Neural crest cell (in vitro differentiated cells): ENCODE results near the gene AHI1. TPM values are rescaled to one million over a fixed set of nuclear protein-coding genes. Genes with fewer than 3 reads are reported as not detected.

Experiments used
- DNase-seq: peaks from one replicate; pipeline ENCODE4 v3.0.0; 2021; ENCODE audit warnings: low read depth, mixed read lengths, low spot score
- H3K27ac Mint-ChIP-seq: one replicate; pipeline ENCODE4 v1.8.0; 2021; ENCODE audit warnings: mild to moderate bottlenecking, mixed read lengths; ENCODE audit not compliant: unreplicated experiment
- H3K27me3 Mint-ChIP-seq: 2 replicates; pipeline ENCODE4 v1.8.0; 2021; ENCODE audit warnings: low read depth, mild to moderate bottlenecking, mixed read lengths
- H3K36me3 Mint-ChIP-seq: 2 replicates; pipeline ENCODE4 v1.8.0; 2021; ENCODE audit warnings: low read depth, mild to moderate bottlenecking, mixed read lengths
- H3K4me1 Mint-ChIP-seq: 2 replicates; pipeline ENCODE4 v1.8.0; 2021; ENCODE audit warnings: mixed read lengths
- H3K4me3 Mint-ChIP-seq: one replicate; pipeline ENCODE4 v1.8.0; 2021; ENCODE audit warnings: mild to moderate bottlenecking, mixed read lengths
- H3K9me3 Mint-ChIP-seq: 2 replicates; pipeline ENCODE4 v1.8.0; 2021; ENCODE audit warnings: mixed read lengths
- total RNA-seq: library from RNA; stranded (reverse); gene quantifications from 2 replicates; pipeline ENCODE4 v1.2.1, GENCODE V29; 2021
- TF ChIP-seq, protein P1 (sequence below): fragments of 200-600 bp; sonication (generic); conservative IDR thresholded peaks from 2 replicates; pipeline ENCODE4 v1.5.0; 2021; ENCODE audit warnings: antibody characterized with exemption, mild to moderate bottlenecking

Gene AHI1
- total RNA-seq, 1 donor from 2014 or later: 27.6 TPM

- Mint-ChIP-seq H3K36me3 (peaks cover 17% of the 10 kb centered on the region), H3K4me1 (peaks cover 7% of the 10 kb centered on the region), H3K27ac (no peak overlapping the region), H3K4me3 (no peak overlapping the region), H3K9me3 (no peaks in the 10 kb centered on the region), H3K27me3 (no peaks in the 10 kb centered on the region)
- TF ChIP-seq, protein P1, sequence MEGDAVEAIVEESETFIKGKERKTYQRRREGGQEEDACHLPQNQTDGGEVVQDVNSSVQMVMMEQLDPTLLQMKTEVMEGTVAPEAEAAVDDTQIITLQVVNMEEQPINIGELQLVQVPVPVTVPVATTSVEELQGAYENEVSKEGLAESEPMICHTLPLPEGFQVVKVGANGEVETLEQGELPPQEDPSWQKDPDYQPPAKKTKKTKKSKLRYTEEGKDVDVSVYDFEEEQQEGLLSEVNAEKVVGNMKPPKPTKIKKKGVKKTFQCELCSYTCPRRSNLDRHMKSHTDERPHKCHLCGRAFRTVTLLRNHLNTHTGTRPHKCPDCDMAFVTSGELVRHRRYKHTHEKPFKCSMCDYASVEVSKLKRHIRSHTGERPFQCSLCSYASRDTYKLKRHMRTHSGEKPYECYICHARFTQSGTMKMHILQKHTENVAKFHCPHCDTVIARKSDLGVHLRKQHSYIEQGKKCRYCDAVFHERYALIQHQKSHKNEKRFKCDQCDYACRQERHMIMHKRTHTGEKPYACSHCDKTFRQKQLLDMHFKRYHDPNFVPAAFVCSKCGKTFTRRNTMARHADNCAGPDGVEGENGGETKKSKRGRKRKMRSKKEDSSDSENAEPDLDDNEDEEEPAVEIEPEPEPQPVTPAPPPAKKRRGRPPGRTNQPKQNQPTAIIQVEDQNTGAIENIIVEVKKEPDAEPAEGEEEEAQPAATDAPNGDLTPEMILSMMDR: no peak
- no peak for DNase-seq
Measured at GRCh38 chr6:135285165-135285564, 212.4 kb downstream of the AHI1 start.

DNA sequence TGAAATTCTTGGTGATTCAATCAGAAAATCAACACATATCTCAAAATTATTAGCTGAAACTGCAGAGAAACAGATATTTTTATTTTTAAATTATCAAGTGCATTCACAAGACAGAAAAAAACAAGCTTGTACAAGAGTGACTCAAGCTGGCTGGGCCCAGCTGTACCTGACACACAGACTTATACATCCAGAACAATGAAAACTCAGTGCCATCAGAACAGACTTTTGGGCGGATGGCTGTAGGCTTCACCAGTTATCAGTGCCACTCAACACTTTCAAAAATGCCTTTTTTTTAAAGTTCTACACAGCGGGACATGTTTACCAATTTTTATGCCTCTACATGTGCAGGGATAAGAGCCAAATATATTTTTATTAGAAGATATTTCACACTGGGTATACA is 213.6 kb downstream of the AHI1 start:
- Mint-ChIP-seq H3K9me3 (no peaks in the 10 kb centered on the region), H3K4me1 (peaks cover 7% of the 10 kb centered on the region), H3K27me3 (no peaks in the 10 kb centered on the region), H3K36me3 (peaks cover 17% of the 10 kb centered on the region), H3K27ac (no peak overlapping the region), H3K4me3 (no peak overlapping the region)
- TF ChIP-seq, protein P1: no peak
- no peak for DNase-seq

DNA sequence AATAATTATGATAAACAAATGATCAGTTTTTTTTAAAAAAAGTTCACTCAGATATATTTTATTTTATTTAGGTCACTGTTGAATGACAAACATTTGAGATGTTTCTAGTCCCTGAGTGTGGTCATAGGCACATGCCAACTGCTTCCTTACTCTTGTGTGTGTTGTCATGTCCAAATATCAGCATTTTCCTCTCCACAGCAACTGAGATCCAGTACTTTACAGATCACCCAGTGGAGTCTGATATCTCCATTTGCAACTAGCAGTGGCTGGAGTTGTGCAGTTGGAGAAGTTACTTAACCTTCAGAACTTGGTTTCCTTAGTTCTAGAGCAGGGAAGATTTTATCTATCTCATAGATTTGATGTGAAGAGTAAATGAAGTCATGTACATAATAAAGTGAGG is 215.1 kb downstream of the AHI1 start:
- H3K4me3 Mint-ChIP-seq: no peak overlapping the region
- no peaks in the 10 kb centered on the region for H3K9me3 Mint-ChIP-seq
- TF ChIP-seq, protein P1: no peak
- no peak overlapping the region for H3K27ac Mint-ChIP-seq
- H3K27me3 Mint-ChIP-seq: no peaks in the 10 kb centered on the region
- no peak for DNase-seq
- H3K36me3 Mint-ChIP-seq: peaks cover 12% of the 10 kb centered on the region
- peaks cover 7% of the 10 kb centered on the region for H3K4me1 Mint-ChIP-seq

GRCh38 chr6:135281964-135282363 is 215.6 kb downstream of the AHI1 start:
- H3K4me3 Mint-ChIP-seq: no peak overlapping the region
- H3K27ac Mint-ChIP-seq: no peak overlapping the region
- H3K4me1 Mint-ChIP-seq: peaks cover 7% of the 10 kb centered on the region
- H3K27me3 Mint-ChIP-seq: no peaks in the 10 kb centered on the region
- H3K9me3 Mint-ChIP-seq: no peaks in the 10 kb centered on the region
- TF ChIP-seq, protein P1: no peak
- no peak for DNase-seq
- peaks cover 8% of the 10 kb centered on the region for H3K36me3 Mint-ChIP-seq

GRCh38 chr6:135281227-135281626 is 216.3 kb downstream of the AHI1 start:
- H3K9me3 Mint-ChIP-seq: no peaks in the 10 kb centered on the region
- no peak overlapping the region for H3K4me3 Mint-ChIP-seq
- H3K27me3 Mint-ChIP-seq: no peaks in the 10 kb centered on the region
- H3K4me1 Mint-ChIP-seq: peaks cover 7% of the 10 kb centered on the region
- no peak overlapping the region for H3K27ac Mint-ChIP-seq
- no peak for DNase-seq
- peaks cover 2% of the 10 kb centered on the region for H3K36me3 Mint-ChIP-seq
- TF ChIP-seq, protein P1: no peak
